Ascending aorta (tissue), 2 donors: ENCODE data around the gene UBE2O. TPM values are rescaled to one million over a fixed set of nuclear protein-coding genes. Genes with fewer than 3 reads are reported as not detected.

Experiments used
- DNase-seq, 2 donors: peaks; one replicate each; pipeline ENCODE4 v3.0.0-alpha.2; 2019; ENCODE audit warnings: low spot score in 2 of 2
- H3K27ac ChIP-seq, 2 donors: fragments of 200-600 bp; sonication (generic); one replicate each; pipeline ENCODE4 v1.5.1; 2016 to 2017; ENCODE audit warnings: mild to moderate bottlenecking in 1 of 2
- H3K27me3 ChIP-seq: fragments of 200-600 bp; sonication (generic); one replicate; pipeline ENCODE4 v1.5.1; 2017
- H3K36me3 ChIP-seq, 2 donors: fragments of 200-600 bp; sonication (generic); one replicate each; pipeline ENCODE4 v1.5.1; 2016
- H3K4me1 ChIP-seq, 2 donors: fragments of 200-600 bp; sonication (generic); one replicate each; pipeline ENCODE4 v1.5.1; 2016 to 2017; ENCODE audit warnings: mild to moderate bottlenecking in 1 of 2
- H3K4me3 ChIP-seq, 2 donors: fragments of 200-600 bp; sonication (generic); one replicate each; pipeline ENCODE4 v1.5.1; 2016 to 2017; ENCODE audit warnings: mild to moderate bottlenecking in 1 of 2
- H3K9me3 ChIP-seq, 2 donors: fragments of 200-600 bp; sonication (generic); one replicate each; pipeline ENCODE4 v1.5.1; 2016
- CTCF ChIP-seq, 3 experiments: fragments of 200-600 bp in 2 of 3; fragments of 450-650 bp in 1 of 3; sonication (generic) in 2 of 3; IDR thresholded peaks; one replicate each; pipeline ENCODE4 v1.5.1; 2016 to 2019; ENCODE audit warnings: antibody characterized with exemption in 3 of 3, mild to moderate bottlenecking in 1 of 3, moderate library complexity in 1 of 3
- intact Hi-C: fragments of 100-400 bp; cut with DNase I; formaldehyde crosslinking; loops from one replicate; pipeline ENCODE4 v1.15.1; 2023
- total RNA-seq: library from RNA; depleted of rRNA; stranded (reverse); fragments of >200 nt; gene quantifications from one replicate; pipeline ENCODE4 v1.1.0, GENCODE V29; 2016

Gene UBE2O
- total RNA-seq, 1 donor from 2014 or later, result 19.6 TPM

- intact Hi-C loops, result loop anchor here (2.0 kb wide), 1 partner anchor 47 kb away; the partner anchor contains the start of gene PRPSAP1
- no peaks in the 10 kb centered on the region for H3K4me1 ChIP-seq
- no peaks in the 10 kb centered on the region for H3K27me3 ChIP-seq
- TF ChIP-seq CTCF (IDR thresholded peaks at IDR 0.05), result no peak
- DNase-seq, result no peak
- H3K4me3 ChIP-seq, result no peak overlapping the region
- no peaks in the 10 kb centered on the region for H3K9me3 ChIP-seq
- H3K36me3 ChIP-seq, result peaks cover 67 to 91% of the 10 kb centered on the region in 2 donors
- no peak overlapping the region for H3K27ac ChIP-seq
Observed at GRCh38 chr17:76399175-76400172, 53.5 kb downstream of the UBE2O start.

GRCh38 chr17:76398523-76399174 lies 54.3 kb downstream of the UBE2O start:
- Histone ChIP-seq H3K27me3 (no peaks in the 10 kb centered on the region), H3K36me3 (peaks cover 70 to 92% of the 10 kb centered on the region in 2 donors), H3K4me3 (no peak overlapping the region), H3K4me1 (no peaks in the 10 kb centered on the region), H3K9me3 (no peaks in the 10 kb centered on the region), H3K27ac (no peak overlapping the region)
- DNase-seq, result no peak
- no peak for TF ChIP-seq CTCF (IDR thresholded peaks at IDR 0.05)
- intact Hi-C loops, result loop anchor here (1.0 to 2.0 kb wide), 2 partner anchors 46 to 95 kb away; partner anchors contain the start of gene PRPSAP1

GRCh38 chr17:76397687-76398522 lies 55.0 kb downstream of the UBE2O start:
- DNase-seq, result peak; percentile 43 to 94
- Histone ChIP-seq H3K27ac (no peak overlapping the region), H3K36me3 (peaks cover 70 to 90% of the 10 kb centered on the region in 2 donors), H3K4me1 (no peaks in the 10 kb centered on the region), H3K9me3 (no peaks in the 10 kb centered on the region), H3K4me3 (no peak overlapping the region), H3K27me3 (no peaks in the 10 kb centered on the region)
- intact Hi-C loops, result loop anchor here (1.0 to 2.0 kb wide), 2 partner anchors 45 to 95 kb away; partner anchors contain the start of gene PRPSAP1
- TF ChIP-seq CTCF (IDR thresholded peaks at IDR 0.05), result peak; percentile 97 to 99 (median 98)

- no peaks in the 10 kb centered on the region for H3K27me3 ChIP-seq
- intact Hi-C loops, result no loop called here
- H3K4me1 ChIP-seq, result no peaks in the 10 kb centered on the region
- H3K4me3 ChIP-seq, result no peak overlapping the region
- no peak overlapping the region for H3K27ac ChIP-seq
- peaks cover 63 to 88% of the 10 kb centered on the region in 2 donors for H3K36me3 ChIP-seq
- H3K9me3 ChIP-seq, result no peaks in the 10 kb centered on the region
- no peak for TF ChIP-seq CTCF (IDR thresholded peaks at IDR 0.05)
- DNase-seq, result no peak
Observed at GRCh38 chr17:76397184-76397583, 55.8 kb downstream of the UBE2O start.

- no peak overlapping the region for H3K27ac ChIP-seq
- no peaks in the 10 kb centered on the region for H3K9me3 ChIP-seq
- TF ChIP-seq CTCF (IDR thresholded peaks at IDR 0.05), result no peak
- DNase-seq, result no peak
- intact Hi-C loops, result no loop called here
- H3K36me3 ChIP-seq, result peaks cover 66 to 85% of the 10 kb centered on the region in 2 donors
- no peaks in the 10 kb centered on the region for H3K4me1 ChIP-seq
- H3K27me3 ChIP-seq, result no peaks in the 10 kb centered on the region
- no peak overlapping the region for H3K4me3 ChIP-seq
Observed at GRCh38 chr17:76395980-76396379, 57.0 kb downstream of the UBE2O start.
